Measurements from ENCODE around the gene ADAM10.

The ADAM10 gene

DNA sequence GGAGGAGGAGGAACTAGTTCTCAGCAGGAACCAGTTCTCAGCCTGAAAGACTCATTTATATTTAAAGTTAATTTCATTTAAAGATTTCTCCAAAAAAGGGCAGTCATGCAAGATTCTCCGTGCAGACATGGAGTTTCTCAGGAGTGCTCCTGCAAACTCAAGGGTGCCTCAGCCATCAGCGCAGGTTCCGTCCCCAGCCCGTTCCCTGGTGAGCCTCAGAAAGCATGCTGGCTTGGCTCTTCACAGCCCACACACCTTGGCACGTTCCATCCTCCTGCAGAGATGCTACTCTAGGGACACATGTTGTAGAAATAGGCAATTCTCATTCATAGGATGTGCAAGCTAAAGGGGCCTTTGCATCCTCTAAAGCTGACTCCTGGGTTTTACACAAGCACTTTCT is 194.7 kb downstream of the ADAM10 start:
- DNase-seq (ENCODE audit: low read depth in 2 of 2, low spot score in 1 of 2): no peak

DNA sequence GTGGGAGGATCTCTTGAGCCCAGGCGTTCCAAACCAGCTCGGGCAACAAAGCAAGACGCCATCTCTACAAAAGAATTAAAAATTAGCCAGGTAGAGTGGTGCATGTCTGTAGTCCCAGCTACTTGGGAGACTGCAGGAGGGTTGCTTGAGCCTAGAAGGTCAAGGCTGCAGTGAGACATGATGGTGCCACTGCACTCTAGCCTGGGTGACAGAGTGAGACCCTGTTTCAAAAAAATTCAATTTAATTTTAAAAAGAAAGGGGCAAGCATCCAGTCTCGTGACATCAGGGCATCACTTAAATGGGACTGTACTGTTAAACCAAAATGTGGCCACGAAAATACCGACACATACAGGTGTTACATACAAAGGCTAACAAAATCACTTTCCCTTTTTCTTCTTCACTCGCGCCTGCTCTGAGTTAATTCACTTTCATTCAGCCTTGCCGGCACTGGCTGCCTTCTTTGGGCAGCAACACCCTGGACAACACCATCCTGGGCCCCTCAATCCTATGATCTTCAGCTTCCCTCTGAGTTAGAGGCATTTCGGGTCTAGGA is 196.1 kb downstream of the ADAM10 start:
- no peak for DNase-seq (ENCODE audit: low read depth in 2 of 2, low spot score in 1 of 2)

- DNase-seq (ENCODE audit: low read depth in 2 of 2, low spot score in 1 of 2): no peak
These were observed 196.8 kb downstream of the ADAM10 start for GRCh38 chr15:58552505-58553364.

- DNase-seq (ENCODE audit: low read depth in 2 of 2, low spot score in 1 of 2): no peak
These were observed 197.6 kb downstream of the ADAM10 start for GRCh38 chr15:58551764-58552504.

DNA sequence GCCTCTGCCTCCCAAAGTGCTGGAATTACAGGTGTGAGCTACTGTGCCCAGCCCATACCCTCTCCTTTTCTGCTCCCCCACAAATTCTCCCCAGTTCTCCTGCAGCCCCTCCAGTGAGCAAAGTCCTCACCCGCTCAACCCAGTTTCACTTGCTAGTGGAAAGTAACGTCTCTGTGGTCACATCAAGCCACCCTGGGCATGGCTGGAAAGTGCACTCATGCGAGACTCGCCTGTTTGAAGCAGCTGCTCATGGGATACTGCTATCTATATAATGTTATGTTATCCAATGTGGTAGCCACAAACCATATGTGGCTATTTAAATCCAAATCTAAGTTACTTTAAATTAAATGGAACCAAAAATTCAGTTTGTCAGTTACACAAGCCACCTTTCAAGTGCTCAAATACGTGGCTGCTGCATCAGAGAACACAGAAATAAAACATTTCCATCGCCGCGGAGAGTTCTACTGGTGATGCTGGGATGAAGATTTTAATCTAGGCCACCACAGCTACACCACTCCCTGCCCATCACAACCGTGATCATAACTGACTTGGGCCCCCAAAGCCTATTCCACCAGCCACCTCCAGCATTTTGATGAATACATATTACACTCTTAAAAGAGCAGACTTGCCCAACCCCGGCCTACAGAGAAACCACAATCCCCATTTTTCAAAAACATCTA is 198.3 kb downstream of the ADAM10 start:
- DNase-seq (ENCODE audit: low read depth in 2 of 2, low spot score in 1 of 2): no peak

- DNase-seq (ENCODE audit: low read depth in 2 of 2, low spot score in 1 of 2): no peak
These were observed 199.8 kb downstream of the ADAM10 start for GRCh38 chr15:58549785-58550074.

- no peak for DNase-seq (ENCODE audit: low read depth in 2 of 2, low spot score in 1 of 2)
These were observed 200.3 kb downstream of the ADAM10 start for GRCh38 chr15:58549013-58549784.

- no peak for DNase-seq (ENCODE audit: low read depth in 2 of 2, low spot score in 1 of 2)
These were observed 201.0 kb downstream of the ADAM10 start for GRCh38 chr15:58548308-58549012.

- no peak for DNase-seq (ENCODE audit: low read depth in 2 of 2, low spot score in 1 of 2)
These were observed 201.7 kb downstream of the ADAM10 start for GRCh38 chr15:58547628-58548307.

- no peak for DNase-seq (ENCODE audit: low read depth in 2 of 2, low spot score in 1 of 2)
These were observed 202.6 kb downstream of the ADAM10 start for GRCh38 chr15:58546635-58547627.

- no peak for DNase-seq (ENCODE audit: low read depth in 2 of 2, low spot score in 1 of 2)
These were observed 203.4 kb downstream of the ADAM10 start for GRCh38 chr15:58546066-58546591.

- no peak for DNase-seq (ENCODE audit: low read depth in 2 of 2, low spot score in 1 of 2)
These were observed 204.0 kb downstream of the ADAM10 start for GRCh38 chr15:58545307-58546065.

GRCh38 chr15:58544756-58545155 is 204.8 kb downstream of the ADAM10 start:
- no peak for DNase-seq (ENCODE audit: low read depth in 2 of 2, low spot score in 1 of 2)

DNA sequence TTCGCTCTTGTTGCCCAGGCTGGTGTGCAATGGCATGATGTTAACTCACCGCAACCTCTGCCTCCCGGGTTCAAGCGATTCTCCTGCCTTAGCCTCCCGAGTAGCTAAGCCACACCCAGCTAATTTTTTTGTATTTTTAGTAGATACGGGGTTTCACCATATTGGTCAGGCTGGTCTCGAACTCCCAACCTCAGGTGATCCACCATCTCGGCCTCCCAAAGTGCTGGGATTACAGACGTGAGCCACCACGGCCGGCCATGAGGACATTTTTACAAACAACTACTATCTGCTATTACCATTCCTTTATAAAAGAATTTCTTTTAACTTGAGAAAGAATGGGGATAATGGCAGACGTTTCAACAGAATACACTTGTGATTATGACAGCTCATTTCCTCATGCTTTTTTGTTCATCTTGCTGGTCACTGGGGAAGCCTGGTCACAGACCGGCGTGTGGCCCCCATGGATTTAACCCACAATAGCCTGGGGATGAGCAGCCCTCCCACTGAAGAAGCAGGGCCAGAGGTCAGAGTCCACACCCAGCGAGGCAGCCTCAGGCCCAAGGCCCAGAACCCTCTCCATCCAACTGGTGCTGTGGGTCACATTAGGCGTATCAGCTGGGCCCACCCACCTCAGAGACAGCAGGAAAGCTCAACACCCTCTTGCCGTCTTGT is 205.7 kb downstream of the ADAM10 start:
- no peak for DNase-seq (ENCODE audit: low read depth in 2 of 2, low spot score in 1 of 2)

- no peak for DNase-seq (ENCODE audit: low read depth in 2 of 2, low spot score in 1 of 2)
These were observed 208.0 kb downstream of the ADAM10 start for GRCh38 chr15:58541410-58542087.

DNA sequence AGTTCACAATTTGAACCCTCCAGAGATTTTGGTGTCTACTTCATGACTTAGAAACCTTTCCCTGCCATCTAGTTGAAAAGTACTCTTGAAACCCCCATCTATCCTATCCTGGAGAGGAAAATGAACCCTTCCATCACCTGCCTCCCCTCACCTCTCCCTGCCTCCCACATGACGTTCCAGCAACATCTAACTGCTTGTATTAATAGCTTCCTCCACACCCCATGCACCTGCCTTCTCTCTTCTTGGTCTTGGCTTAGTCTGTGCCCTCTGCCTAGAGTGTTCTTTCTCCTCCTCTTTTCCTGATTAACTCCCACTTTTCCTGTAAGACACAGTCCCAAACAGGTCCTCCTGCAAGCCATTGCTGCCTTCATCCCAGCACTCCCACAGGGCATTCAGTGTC is 210.0 kb downstream of the ADAM10 start:
- DNase-seq (ENCODE audit: low read depth in 2 of 2, low spot score in 1 of 2): no peak
